HG03064 (cell line): ENCODE measurements around the gene FASLG.
"Not testable (repeated sequence)": the region's sequence is repeated elsewhere in the genome, so short reads cannot be mapped to it uniquely, and the experiment has no call there.

Experiments used
- ATAC-seq: cut with Tn5 transposase; IDR thresholded peaks from one replicate; pipeline ENCODE4 v1.9.1; 2021; ENCODE audit warnings: low read depth; ENCODE audit not compliant: unreplicated experiment

The FASLG gene, protein sequence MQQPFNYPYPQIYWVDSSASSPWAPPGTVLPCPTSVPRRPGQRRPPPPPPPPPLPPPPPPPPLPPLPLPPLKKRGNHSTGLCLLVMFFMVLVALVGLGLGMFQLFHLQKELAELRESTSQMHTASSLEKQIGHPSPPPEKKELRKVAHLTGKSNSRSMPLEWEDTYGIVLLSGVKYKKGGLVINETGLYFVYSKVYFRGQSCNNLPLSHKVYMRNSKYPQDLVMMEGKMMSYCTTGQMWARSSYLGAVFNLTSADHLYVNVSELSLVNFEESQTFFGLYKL

DNA sequence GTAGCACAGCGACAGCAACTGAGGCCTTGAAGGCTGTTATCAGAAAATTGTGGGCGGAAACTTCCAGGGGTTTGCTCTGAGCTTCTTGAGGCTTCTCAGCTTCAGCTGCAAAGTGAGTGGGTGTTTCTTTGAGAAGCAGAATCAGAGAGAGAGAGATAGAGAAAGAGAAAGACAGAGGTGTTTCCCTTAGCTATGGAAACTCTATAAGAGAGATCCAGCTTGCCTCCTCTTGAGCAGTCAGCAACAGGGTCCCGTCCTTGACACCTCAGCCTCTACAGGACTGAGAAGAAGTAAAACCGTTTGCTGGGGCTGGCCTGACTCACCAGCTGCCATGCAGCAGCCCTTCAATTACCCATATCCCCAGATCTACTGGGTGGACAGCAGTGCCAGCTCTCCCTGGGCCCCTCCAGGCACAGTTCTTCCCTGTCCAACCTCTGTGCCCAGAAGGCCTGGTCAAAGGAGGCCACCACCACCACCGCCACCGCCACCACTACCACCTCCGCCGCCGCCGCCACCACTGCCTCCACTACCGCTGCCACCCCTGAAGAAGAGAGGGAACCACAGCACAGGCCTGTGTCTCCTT, at the start of gene FASLG:
Gene FASLG, plus strand, starts transcription at position 233 of the 583 bp plus-strand sequence. Its CDS starts 99 bp downstream, at position 332.
- no peak for ATAC-seq

DNA sequence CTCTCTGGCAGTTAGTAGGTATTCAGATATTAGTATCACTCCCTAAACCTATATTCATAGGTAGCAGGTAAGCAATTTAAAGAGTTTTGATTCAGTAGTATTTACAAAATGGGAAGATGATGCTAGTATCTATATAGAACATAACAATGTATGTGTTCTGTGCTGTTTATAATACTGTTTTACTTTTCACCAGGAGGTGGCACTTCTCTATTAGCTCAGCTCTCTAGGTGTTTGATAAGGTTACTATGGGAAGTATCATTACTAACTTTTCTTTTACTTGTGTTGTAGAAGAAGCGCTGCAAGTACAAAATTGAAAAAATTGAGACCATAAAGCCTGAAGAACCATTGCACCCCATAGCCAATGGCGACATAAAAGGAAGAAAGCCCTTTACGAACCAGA, 49.4 kb upstream of the FASLG start:
- no peak for ATAC-seq

DNA sequence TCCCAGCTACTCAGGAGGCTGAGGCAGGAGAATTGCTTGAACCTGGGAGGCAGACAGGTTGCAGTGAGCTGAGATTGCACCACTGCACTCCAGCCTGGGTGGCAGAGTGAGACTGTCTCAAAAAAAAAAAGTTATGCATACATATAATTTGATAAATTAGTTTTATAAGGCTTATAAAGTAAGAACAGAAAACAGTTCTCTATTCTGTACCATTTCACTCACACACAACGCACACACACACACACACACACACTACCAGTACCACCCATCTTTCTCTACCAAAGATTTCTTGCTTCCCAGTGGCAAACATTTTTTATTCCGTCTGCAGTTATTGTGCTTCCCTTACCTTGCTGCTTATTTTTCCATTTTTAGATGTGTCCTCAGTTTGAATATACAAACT, 46.4 kb upstream of the FASLG start:
- no peak for ATAC-seq

DNA sequence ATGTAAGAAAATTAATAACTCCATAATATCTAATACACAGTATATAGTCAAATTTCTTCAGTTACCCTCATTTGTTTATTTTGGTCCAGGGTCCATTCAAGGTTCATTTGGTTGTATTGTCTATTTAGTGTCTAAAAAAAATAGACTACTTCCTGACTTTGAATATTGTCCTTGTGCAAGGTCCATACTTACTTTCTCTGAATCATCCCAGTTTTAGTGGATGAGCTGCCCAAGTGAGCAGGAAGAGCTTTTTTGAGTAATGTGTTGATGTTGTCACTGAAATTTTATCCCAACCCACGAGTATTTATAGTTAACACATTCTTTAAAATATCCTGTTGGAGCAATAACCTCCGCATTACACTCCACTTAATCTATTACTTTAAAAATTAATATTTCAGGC, 45.6 kb upstream of the FASLG start:
- ATAC-seq = no peak

DNA sequence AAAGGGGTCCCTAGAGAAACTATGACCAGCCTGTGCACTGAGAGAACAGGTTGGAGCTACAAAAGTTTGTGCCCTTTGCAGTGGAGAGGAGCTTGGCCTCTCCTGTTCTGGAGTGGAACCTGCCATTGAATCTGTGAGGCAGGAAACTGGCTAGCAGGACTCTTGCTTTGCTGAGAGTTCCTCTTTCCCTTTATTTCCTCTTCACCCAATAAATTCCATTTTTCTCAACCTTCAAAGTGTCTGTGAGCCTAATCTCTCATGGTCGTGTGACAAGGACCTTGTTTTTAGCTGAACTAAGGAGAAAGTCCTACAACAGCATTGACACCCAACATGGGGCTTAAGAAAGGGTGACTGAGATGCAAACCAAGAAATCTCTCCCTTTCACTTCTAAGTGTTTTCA, 42.7 kb upstream of the FASLG start:
- ATAC-seq = no peak

DNA sequence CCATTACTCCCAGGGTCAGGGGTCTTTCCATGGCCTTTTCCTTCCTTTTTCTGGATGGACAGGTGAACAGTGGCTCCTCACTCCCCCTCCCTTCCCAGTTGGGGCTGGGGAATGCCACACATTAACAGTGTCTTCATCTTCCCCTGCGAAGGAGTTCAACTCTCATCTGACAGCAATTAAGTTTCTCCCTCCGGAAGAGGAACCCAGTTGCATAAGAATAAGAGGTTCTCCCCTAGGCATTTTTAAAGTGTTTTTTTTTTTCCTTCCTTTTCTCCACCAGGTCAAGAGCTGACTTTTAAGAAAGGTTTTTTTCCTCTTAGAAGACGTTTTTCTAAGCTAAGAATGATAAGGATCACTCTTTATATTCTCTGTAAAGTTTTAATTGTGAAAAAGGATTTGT, 42.3 kb upstream of the FASLG start:
- ATAC-seq = no peak

DNA sequence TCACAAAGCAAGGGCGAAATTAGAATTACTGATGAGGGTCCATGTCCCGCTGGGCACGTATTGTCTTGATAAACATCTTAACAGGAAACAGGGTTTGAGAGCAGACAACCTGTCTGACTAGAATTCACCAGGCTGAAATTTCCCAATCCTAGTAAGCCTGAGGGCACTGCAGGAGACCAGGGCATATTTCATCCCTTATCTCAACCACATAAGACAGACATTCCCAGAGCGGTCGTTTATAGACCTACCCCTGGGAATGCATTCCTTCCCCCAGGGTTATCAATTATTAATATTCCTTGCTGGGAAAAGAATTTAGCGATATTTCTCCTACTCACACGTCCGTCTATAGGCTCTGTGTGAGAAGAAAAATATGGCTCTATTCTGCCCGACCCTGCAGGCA, 38.3 kb upstream of the FASLG start:
- ATAC-seq = not testable (repeated sequence)

DNA sequence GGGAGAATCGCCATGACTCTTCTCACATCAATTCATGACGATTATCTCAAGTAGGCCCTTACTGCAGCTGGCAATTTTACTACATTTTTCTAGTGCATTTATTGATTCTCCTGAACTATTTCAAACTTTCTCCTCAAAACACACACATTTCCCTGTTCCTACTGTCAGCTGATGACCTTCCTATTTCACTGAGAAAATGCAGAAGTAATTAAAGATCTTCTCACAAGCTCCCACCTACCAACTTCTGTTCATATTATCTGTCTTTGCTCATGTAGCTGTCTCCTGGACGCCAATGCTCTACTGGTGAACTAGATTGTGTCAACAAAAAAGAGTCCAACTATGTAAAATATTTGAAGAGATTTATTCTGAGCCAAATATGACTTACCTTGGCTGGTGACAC, 36.4 kb upstream of the FASLG start:
- ATAC-seq = no peak

DNA sequence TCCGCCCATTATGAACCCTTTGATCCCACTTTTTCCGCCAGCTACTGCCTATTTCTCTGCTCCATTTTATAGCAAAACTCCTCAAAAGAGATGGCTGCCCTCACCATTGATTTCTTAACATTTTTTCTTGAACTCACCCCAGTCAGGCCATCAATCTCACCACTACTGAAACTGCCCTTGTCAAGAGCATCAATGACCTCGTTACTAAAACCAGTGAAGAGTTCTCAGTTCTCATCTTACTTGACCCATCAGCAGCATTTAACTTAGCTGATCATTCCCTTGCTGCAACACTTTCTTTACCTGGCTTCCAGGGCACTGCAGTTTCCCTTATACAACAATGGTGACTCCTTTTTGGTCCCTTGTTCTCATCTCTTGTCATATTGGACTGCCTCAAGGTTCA, 35.2 kb upstream of the FASLG start:
- ATAC-seq = no peak

DNA sequence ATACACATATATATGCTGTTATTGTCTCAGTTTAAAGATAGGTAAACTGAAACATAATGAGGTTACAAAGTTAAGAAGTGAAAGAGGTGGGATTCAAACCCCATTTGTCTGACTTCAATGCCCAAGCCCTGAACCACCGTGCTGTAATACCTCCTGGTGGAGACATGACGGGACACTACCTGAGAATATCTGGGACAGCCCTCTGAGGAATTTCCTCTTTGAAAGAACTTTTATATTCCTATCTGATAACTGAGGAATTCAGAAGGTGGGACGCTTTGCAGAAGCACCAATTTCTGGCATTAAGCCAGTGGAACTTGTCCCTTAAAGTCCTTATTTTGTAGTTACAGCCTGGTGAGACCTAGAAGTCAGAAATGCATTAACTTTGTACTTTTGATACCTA, 32.1 kb upstream of the FASLG start:
- no peak for ATAC-seq

DNA sequence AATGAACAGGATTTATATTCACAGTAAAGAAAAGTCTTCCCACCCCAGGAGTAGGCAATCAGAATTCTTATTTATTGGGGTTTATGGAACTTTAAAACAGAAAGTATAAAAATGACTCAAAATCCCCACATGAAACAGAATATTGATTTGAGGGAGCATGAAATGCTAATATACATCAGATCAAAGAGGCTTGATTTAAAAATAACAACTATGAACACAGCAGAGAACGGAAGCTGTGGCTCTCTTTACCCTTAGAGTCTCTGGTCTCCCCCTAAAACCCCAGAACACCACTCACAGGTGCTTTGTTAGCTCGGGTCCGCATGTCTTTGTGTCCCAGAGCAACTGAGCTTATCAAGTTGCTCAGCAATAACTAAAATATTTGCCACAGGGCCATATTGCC, 31.2 kb upstream of the FASLG start:
- no peak for ATAC-seq

DNA sequence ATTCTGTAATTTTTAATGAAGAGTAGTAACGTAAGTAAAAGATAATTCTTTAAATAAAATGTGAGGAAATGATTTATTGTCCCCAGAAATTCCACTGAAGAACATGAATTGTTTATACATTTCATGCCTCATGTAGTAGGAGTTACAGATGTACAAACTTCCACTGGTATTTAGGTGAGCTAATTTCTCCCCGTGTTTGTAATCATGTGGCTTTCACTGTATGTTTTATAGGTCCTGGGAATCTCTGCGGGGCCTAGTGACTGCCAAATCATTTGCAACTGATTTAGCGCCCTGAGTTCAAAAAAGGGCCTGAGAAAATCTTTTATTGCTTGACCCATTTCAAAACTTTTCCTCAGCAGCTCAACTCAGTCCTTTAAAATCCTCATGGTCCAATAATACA, 30.5 kb upstream of the FASLG start:
- no peak for ATAC-seq

DNA sequence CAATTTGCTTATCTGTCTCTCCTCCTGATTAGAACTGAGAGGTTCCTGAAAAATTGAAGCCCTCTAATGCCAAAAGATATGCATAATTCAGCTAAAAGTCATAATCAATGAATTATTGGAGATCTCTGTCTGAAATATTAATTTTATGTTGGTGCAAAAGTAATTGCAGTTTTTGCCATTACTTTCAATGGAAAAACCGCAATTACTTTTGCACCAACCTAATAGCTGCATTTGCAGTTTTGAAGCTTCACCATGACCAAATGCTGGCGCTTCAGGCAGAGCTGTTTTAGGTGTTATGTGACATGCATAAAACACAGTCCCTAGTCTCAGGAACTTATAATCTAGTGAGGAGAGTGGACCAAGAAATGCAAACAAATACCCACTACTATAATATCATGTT, 29.7 kb upstream of the FASLG start:
- no peak for ATAC-seq

DNA sequence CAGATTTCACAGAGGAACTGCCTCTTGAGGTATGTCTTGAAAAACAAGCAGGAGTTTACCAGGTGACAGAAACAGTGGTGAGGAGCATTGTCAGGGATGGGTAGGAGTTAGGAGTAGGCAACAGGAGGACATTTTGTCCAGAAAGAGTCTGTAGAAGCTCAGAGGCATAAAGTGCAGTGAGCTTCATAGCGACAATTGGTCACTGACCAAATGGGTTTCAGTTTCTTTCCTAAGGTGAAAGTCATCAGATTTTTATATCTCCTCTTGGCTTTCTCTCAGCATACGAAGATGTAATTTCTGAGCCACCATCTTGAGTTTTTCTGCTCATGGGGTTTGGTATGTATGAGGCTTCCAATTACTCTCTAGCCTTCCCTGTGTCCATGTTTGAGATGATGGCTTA, 29.3 kb upstream of the FASLG start:
- ATAC-seq = no peak

DNA sequence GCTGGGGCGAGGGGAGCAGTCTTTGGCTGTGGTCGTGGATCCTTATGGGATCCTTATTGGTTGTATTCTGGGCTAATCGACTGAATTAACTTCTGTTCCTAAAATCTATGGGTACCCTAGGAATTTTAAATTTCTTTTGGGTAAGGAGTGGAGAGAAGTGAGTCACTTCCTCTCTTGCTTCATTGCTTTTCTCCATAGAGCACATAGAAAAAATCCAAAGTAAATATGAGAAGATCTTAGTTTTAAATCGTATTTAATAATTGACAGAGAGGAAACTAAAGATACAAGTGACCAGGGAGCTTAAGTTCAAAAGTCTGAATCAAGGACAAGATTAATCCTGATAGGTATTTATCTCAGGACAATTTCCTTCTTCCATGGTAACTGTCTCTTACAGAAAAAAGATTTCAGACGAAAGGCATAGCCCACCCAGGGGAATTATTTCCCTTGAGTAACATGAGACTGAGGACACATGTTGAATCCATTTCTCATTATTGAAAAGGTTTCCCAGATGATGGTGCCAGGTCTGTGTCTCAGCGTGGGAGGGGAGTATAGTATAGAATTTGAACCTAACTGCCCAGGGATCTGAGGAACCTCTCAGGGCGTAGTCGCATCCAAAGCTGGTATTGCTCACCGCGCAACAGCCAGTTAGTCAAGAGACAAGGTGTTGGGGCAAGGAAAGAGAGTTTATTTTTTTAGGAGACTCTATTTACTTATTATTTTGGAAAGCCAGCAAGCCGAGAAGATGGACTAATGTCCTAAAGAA, 28.7 kb upstream of the FASLG start:
- no peak for ATAC-seq

DNA sequence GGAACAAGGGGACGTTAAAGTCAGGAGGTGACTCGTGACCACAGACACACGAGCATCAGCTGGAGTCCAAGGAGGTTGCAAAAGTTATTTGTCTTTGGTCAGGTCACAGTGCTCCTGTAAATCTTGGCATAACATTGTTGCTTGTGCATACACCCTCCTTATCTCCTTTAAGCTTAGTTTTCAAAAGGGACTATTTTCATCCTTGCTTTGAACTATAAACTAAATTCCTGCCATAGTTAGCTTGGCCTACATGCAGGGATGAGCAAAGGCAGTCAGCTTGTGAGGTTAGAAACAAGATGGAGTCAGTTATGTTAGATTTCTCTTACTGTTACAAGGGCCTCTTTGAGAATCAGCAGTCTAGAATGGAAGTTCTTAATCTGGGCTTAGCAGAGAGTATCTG, 28.0 kb upstream of the FASLG start:
- no peak for ATAC-seq

DNA sequence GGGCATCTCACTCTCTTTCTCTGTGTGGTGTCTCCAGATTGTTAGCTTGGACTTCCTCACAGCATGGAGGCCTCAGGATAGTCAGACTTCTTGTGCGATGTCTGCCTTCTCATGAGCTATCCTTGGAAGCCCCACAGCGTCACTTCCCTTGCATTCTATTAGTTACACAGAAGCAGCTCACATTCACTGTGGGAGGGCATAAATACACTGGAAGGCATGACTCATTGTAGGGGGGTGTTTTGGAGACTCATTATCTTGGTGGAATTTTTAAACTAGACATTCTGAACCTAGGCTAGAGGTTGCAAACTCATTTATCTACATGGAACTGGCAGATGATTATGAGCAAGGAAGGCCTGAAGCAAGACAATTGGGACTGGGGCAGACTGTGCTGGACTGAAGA, 21.4 kb upstream of the FASLG start:
- ATAC-seq = no peak

DNA sequence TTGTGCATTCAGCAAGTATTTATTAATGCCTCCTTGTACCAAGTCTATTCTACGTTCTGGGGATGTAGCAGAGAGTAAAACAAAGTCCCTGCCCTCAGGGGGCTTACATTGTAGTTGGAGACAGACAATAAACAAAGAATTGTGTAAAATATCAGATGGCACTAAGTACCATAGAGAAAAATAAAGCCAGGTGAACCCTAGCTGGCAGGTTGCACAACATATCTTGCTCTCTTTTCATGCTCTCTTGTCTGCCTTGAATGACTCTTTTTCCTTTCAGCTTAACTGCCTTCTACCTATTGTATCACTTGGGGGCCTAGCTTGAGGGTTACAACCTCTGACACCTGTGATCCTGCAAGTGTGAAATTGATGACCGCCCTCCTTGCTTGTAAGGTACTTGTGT, 20.7 kb upstream of the FASLG start:
- ATAC-seq = no peak

DNA sequence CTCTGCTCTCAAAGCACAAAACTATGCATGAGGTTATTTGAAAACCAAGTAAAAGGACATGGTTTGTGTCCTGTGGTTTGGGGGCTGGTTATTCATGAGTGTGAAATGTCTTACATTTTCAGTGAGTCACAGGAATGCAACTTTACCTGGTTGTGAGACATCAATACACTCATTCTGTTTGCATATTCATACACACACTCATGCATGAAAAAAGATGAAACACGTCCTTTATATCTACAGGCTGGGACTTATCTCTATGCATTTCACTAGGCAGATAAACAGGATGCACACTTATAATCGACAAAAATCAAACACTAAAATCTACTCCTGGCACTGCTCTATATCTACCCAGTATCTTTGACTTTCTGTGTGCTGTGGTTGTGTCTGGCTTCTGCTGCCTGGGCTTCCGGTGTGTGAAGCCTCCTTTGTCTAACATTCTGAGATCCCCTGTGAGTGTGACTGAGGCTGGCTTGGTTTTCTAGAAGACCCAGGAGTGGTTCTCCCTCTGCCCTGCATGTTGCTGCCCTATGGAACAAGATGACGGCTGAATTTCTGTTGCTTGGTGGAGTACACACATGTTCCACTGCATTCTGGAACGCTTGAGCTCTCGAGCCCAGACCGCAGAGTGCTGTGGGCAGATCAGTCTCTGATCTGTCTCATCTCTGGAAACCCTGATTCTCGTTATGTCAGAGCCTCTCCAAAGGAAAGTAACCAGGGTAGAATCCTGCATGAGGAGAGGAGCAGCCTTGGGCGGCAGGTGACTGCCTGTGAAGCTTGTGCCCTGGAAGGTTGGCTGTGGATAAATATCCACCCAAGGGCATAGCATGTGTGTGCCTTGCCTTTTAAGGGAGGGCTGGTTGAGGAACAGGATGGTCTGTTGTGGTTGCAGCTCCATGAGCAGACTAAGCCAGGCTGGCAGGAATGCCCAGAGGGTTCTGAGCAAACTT, 19.7 kb upstream of the FASLG start:
- ATAC-seq = no peak

DNA sequence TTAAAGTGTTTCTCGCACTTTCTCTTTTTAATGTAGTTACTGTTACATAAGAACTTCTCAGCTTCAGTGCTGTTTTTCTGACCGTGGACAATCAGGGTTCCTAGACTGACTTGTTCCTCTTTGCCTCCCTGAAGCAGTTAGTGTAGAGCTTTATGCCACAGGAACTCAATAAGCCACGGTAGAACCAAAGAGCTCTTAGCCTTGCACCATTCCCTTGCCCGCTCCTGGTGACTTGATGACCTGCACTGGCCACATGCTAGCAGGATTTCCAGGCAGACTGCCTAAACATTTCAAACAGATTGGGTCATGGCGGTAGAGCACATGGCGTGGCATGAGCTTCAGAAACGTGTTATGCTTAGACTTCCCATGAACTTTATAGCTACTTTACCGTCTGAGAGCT, 18.8 kb upstream of the FASLG start:
- no peak for ATAC-seq

DNA sequence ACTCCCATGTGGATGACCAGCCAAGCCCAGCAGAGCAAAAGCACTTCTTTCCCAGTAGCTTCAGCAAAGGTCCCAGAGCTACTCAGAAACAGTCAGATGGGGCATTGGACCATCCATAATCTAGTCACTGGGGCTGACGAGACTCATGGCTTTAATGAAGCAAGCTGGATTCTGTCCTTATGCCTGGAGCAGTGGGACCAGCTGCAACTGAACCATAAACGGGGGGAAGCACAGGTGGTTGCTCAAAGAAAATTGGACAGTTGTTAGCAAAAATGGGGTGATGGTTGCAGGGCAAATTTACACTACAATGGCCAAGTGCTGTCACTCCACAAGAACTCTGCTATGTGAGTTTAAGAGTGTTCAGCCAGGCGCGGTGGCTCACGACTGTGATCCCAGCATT, 17.4 kb upstream of the FASLG start:
- ATAC-seq = no peak
